Activated T-helper 9 cell treated with anti-CD3 and anti-CD28 coated beads, Interleukin-2, amount 50 U/mL, for 16 hours (primary cell): ENCODE measurements around the gene LPAR1.

Source experiments
- DNase-seq: peaks from one replicate; pipeline ENCODE4 v3.0.0-alpha.2; 2020; ENCODE audit warnings: low read depth

The LPAR1 gene

DNA sequence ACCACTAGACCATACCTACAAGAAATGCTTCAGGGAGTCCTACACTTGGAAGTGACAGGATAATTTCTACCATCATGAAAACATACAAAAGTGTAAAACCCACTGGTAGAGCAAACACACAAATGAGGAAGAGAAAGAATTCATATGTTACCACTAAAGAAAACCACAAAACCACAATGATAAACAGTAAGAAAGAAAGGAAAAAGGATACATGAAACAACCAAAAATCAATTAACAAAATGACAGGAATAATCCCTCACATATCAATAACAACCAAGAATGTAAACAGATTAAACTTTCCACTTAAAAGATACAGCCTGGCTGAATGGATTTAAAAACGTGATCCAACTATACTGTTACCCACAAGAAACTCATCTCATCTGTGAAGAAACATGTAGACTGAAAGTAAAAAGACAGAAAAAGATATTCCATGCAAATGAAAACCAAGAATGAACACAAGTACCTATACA is 83.4 kb downstream of the LPAR1 start:
- no peak for DNase-seq

DNA sequence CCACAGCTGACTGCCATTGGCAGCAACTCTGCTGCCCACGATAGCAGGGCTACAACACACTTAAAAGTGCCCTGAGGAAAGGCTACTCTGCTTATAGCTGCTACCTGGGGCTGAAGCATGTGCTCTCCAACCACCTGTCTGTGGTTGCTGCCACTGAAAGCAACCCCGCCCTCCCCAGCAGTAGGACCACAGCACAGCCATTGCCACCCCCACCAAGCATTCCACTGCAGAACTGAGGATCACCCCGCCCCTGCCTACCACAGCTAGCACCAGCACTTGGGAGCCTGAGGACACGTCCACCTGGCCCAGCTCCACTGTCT is 85.8 kb downstream of the LPAR1 start:
- no peak for DNase-seq

DNA sequence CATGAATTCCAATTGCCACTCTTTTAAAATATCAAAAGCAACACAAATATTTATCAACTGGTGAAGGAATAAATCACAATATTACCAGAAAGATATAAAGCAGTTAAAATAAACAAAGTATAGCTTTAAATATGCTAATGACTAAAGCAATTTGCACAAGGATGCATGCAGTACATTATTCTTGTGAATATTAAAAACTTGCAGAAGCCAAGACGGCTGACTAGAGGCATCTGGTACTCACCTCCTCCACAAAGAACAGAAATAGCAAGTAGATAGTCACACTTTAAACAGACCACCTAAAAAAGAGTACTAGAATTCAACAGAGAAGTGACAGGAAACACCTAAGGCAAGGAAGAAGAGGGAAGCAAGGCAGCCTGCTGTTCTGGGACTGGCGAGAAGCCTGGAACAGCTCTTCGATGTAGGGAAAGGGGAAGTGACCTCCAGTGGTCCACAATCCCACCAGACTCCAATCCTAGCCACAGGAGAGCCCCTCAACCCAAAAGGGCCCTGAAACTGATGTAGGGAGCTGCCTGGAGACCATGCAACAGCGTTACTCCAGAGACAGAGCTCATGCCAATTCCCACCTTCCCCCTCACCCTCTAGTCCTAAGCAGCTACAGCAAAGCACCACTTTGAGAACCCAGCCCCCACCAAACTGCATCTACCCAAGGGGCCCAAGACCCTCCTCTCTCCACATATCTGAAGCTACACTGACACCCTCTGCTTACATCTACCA is 86.3 kb downstream of the LPAR1 start:
- no peak for DNase-seq

DNA sequence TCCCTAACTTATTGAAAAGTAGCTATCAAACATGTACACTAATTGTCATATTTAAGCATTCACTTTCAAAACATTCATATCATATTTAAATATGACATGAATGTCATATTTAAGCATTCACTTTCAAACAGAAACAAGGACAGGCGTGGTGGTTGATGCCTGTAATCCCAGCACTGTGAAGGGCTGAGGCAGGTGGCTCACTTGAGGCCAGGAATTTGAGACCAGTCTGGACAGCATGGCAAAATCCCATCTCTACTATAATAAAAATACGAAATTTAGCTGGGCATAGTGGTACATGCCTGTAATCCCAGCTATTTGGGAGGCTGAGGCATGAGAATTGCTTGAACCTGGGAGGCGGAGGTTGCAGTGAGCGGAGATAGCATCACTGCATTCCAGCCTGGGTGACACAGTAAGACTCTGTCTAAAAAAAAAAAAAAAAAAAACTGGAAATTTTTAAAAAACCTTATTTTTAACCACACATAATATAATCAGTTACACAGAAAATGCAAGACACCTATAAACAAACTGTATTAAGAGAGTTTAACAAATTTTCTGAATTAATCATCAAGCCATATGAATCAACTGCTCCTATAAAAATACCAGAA is 88.1 kb downstream of the LPAR1 start:
- no peak for DNase-seq

DNA sequence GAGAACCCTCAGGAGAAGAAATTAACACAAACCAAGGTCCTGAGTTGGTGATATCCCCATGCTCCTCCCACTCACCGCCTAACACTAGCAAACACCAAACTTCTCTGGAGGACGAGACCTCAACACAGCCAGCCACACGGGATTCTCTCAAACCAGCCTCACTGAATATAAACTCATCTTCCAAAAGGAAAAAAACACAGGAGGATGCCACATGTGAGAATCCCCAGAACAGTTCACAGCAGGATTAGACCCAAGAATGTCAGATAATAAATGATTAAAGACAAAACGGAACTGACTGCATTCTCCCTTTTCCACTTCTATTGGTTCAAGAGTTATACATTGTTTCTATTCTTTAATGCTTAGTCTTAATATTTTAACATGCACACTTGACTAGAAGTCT is 89.2 kb downstream of the LPAR1 start:
- DNase-seq: no peak

DNA sequence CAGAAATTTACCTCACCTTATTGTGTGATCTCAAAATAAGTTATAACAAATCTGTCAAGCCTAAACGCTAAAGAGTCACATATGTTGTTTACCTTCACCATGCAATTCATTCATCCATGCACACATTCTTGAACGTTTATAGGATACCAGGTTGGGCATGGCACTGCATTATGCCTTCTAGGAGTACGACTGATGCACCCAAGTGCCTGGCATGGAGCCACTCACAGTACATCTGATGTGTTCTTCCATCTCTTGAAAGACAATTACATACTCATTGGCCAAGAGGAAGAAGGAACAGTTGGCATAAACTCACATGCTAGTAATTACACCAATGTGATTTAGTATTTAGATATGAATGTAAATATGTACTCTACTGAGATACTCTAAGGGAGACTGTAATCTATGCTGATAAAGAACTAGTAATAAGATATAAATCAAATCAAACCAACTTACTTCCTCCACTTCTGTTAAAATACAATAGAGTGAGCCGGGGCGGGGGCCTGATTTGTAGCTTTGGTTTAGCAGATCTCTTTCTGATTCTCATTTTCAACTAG is 90.7 kb downstream of the LPAR1 start:
- no peak for DNase-seq

DNA sequence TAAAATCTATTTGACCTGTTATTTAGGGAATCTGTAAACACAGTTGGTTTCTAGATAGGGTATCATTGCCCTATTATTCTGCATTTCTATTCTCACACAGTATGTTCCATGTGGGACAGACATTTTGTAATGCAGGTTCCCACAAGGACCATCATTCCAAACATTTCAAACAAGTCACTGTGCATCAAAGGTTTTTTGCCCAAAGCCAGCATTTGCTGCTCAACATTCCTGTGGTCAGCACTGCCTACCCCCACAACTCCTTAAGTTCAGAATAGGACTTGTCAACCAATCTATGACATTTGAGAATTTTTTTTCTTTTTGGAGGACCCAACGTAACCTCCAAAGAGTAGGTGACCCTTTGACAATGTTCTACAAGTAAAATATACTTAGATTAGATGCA is 95.7 kb downstream of the LPAR1 start:
- DNase-seq: no peak

DNA sequence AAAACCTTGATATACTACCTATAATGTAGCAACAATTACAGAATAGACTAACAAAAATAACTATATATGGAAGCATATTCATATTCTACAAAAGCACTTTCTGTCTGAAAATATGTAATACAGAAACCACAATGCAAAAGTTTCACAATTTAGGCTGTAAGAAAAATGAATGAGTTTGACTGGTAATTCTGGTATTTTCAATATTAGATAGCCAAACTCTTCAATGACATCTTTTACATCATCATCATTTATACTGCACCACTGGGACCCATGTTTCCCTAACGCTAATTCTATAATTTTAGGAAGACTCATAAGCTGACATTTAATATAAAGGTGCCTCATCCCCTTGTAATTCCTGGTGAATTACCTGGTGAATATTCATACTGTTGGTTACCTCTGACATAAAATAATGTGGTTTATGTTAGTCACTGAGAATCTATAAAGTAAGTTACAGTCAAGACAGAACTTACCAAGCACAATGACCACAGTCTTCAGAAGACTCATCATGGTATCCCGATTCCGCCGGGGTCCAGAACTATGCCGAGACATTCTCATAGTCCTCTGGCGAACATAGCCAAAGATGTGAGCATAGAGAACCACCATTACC is 97.2 kb downstream of the LPAR1 start:
- no peak for DNase-seq

DNA sequence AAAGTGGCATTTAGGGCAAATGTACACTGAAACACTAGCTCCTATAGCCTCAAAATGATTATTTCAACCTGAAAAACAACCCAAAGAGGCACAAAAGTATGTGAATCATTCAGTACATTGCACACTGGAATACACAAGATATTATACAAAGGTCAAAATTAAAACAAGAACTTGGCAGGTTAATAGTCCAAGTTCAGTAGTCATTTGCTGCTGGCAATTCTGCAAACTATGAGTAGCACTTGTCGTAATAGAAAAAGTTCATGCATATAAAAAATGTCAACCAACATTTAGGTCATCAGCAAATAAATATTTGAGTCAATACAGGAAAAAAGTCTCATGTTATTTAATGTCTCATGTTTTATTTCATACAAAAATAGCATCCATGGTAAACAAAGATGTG is 98.7 kb downstream of the LPAR1 start:
- DNase-seq: no peak

DNA sequence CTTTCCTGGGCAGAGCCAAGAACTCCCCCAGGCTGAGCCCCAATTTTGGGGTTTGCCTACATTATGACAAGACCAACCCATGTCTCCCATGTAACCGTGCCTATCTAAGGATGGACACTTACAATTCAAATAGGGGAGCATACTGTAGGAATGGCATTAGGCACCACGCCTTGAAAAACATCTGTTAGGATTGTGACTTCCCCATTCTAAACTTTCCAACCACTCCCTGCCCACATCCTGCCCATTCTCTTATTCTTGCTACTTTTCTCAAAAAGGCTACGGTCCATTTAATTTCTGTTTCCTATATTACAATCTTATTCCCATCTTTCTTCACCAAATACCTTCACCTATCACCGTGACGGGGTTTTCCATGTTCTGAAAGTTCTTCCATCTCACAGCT is 99.2 kb downstream of the LPAR1 start:
- DNase-seq: no peak

DNA sequence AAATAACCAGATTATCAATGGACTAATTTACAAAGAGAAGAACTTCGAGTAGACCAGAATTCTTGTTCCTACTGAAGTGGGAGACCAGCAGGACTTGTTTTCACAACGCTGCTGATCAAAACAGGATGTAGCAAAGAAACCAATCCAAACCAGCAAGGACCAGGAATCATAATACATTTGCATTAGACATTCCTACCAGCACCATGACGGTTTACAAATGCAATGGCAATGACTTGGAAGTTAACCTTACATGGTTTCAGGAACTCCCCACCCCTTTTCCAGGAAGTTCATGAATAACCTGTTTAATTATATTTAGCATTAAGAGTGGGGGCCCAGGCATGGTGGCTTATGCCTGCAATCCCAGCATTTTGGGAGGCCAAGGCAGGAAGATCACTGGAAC is 100.0 kb downstream of the LPAR1 start:
- DNase-seq: no peak

DNA sequence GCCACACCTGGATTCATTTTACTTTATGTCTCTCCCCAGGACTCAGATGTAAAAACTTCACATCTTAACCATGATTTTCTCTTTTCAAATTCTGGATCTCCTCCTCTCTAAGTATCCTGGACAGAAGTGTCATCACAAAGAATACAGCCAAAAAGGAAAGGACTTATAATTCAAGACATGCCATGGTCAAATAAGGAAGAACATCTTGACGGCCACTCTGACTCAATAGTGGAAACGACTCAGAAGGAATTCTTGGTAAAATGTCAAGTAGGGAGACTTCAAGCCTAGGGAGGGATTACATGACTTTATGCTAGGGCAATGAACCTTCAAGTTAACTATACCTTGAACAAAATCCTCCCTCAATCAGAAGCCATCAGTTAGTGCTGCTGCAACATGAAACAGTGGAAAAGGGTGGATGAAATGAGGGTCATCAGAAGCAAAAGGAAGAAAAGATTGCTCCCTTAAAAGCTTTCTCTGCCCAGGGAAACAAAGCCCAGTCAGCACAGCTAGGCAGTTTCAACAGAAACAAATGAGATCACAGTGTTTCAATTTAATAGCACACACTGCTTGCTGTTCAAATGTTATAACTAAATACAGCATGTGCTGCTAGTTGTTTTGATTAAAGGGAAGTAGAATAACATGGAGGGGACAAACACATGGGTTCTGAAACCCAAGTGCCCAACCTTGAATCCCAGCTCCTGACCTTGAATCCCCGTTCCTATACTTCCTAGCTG is 101.4 kb downstream of the LPAR1 start:
- no peak for DNase-seq

DNA sequence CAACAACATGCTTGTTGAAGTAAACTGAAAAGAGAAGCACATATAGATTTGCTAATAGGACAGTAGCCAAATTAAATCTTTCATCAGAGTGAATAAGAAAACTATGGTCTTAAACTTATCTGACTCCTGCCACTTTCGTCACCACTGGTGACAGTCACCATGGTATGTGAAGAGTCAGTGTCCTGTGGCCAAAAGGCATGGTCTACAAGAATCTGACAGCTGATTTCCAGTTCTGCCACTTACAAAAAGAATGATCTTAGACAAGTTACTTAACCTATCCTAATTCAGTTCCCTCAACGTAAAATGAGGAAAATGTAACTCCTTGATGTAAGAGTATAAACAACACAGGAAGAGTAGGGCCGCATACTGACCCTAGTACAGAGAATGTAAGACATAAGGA is 102.0 kb downstream of the LPAR1 start:
- DNase-seq: no peak

DNA sequence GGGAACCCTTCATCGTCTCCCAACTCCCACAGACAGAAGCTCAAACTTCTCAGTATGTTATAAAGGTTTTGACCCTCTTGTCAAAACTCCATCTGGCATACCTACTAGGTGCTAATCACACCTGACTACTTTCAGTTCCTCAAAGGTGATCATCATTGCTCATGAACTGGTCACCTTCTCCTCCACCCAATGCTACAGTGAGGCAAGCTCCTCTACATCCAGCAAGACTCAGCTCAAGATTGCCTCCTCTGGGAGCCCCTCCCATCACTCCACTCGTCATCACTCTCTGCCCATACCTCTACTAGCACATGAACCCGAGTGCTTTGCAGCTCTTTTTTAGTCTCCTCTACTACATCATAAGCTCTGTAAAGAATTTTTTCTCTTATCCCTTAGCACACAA is 102.4 kb downstream of the LPAR1 start:
- DNase-seq: no peak

DNA sequence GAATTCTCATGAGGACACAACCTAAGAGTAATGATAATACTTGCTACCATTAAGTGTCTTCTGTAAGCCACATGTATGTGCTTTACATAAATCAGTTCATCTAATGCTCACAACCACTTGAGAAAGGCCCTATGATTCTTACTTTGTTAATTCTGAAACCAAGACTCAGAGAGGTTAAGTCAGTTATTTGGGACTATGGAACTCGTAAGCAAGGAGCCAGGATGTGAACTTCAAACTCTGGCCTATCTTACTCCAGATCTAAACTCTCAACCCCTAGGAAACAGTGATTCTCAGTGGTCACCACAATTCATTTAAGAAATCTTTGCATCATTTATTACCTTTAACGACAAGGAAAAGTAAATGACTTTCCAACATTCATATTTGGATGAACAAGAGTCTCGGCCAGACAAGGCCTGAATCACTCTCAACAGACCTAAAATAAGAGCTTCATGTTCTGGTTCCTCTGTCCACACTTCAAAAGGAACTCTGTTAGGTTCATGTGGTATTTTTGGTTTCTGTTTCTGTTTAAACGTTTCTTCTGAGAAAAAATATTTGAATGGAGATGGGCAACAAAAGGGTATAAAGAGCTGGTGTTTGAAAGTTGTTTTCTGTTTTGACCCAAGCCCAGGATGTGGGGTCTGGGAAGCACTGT is 104.8 kb downstream of the LPAR1 start:
- no peak for DNase-seq

DNA sequence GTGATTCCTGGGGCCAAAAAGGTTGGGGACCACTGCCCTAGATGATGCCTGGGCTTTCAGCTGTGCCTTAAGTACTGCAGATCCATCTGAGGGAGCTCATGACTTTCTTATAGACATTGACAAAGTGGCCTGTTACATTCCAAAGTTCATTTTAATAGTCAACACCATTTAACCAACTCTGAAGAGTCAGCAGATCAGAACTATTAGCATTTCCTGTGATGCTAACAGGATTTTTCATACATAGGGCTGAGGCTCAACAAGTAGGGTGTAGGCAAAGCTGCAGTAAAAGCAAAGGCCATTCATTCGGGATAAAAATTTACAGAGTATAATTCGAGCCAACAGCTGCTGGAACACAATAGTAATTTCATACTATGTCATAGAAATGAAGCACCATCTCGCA is 105.4 kb downstream of the LPAR1 start:
- no peak for DNase-seq

DNA sequence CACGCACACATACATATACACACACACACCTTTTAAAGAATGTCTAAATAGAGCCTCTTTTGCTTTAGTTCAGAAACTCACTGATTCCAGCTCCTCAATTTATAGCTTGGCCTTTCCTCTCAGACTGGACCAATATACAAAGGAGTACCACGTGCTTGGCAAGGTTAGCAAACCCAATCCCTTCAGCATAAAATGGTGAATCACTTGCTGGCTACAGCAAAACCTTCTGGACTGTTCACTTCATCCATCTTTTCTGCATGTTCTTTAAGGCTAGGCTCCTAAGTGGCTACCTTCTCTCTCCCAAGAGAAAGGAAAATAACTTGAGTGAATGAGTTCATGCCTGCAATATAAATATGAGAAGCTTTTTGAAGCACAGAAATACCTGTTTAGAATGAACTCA is 109.7 kb downstream of the LPAR1 start:
- DNase-seq: no peak

DNA sequence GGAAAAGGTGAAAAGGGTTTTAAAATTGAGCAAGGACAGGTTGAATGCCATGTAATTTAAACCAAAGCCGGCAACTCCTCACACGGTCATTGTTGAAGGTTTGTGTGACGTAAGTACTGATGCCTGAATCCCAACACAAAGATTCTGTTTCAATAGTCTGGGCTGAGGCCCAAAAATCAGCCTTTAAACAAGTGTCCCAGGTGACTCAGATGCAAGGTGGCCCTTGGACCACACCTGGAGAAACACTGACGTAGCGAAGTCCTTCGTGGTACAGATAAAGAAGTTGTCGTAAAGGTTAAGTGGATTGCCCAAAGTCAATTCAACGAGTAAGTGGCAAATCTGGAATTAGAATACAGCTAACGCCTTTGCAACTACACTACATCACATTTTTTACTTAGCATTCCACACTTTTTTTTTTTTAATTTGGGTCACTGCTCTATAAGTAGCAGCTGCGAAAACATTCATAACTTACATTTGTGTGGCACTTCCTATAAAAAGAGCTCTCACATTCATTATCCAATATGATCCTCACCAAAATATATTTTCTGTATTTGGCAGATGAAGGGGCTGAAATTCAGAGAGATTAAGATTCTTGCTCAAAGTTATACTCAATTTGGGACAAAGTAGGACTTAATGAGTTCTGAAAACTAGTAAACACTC is 111.3 kb downstream of the LPAR1 start:
- DNase-seq: no peak

DNA sequence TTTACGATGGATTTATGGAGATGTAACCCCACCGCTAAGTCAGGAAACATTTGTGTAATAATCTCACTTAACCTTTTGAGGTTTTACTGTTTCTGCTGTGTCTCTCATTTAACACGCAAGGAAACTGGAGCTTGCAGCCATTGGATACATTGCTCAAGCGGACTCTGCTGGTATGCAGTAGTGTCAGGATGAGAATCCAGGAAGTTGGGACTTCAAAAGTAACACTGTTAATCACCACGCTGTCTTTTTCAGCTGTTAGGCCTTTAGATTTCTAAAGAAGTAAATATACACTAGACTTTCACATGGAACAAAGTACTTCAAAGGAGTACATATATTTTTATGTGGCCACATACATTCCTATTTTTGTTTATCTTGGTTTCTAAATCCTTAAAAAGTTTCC is 114.7 kb downstream of the LPAR1 start:
- DNase-seq: no peak

DNA sequence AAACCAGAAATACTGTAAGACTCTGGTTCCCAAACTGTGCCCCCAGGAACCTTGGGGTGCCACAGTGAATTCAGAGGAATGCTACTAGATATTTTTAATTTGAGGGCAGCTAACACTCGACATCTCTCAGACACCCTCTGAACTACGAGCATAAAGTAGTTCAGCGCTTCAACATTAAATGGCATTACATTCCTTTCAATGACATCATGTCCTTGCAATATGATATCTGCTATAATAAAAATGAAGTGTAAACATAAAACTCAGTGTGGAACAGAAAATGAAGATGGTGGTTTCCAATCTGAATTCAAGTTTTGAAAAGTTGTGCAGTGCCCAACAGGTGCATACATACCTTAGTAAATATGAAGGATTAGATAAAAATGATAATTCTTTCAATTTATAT is 116.1 kb downstream of the LPAR1 start:
- no peak for DNase-seq

DNA sequence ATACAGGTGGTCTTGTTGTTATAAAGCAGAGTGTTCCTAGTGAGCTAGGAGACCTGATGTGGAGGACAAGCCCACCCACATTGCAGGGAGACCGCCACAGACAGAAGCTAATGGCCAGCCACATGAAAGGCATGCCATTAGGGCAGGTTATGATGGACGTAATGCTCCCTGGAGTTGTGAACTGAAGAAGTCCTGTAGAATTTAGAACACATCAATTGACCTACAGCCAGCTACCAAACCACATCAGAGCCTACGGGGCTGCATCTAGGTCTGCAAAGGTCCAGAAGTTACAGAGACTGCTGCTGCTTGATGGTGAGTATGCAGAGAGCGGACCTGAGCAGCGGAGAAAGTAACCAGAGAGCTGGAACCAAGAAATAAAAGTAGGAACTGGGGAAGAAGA is 116.6 kb downstream of the LPAR1 start:
- no peak for DNase-seq

DNA sequence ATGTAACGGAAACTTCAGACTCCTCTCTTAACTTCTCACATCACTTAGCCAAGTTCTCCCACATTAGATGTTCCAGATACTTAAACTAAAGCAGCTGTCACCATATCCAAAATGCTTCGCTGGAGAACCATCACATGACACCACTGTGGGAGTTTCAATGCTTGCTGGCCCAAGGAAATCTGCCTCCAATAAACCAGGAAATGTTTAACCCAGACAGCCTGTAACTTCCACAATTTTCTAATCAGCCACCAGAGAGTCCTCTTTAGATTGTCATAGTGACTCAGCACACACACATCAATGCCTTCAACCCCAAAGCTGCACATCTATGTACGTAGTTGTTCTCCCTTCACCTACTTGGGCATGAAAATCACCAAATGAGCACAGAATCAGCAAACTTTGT is 118.7 kb downstream of the LPAR1 start:
- DNase-seq: no peak
